NCI-H2227 (cell line): ENCODE results near the gene SPIN2B.

Experiments
- DNase-seq: peaks from one replicate; lab custom pipeline; 2025; ENCODE audit not compliant: unreplicated experiment; lab: John Stamatoyannopoulos, UW

The SPIN2B gene

GRCh38 chrX:57074458-57074857 lies 46.9 kb downstream of the SPIN2B start:
- no peak for DNase-seq

- DNase-seq: no peak
Measured at GRCh38 chrX:57070185-57070984, 51.0 kb downstream of the SPIN2B start.
